ENCODE measurements around the gene SLC39A11. TPM values are rescaled to one million over a fixed set of nuclear protein-coding genes. Genes with fewer than 3 reads are reported as not detected.

The SLC39A11 gene
- total RNA-seq, 1 donor from 2014 or later = 5.5 TPM

DNA sequence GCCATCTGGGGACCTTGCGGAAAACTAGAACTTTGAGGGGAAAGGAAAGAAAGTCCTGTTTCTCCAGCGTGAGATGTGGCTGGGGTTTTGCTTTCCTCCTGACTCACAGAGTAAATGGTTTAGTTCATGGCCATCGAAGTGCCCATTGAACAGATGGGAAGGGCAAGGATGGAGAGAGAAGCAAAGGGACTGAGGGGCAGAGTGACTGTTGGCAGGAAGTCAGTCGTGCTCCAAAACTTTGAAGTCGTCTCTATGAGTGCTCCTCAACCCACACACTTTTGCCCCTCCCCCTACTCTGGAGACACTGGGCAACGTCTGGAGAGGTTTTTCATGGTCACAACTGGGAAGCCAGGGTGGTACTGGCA, 476.9 kb downstream of the SLC39A11 start:
- no peaks in the 10 kb centered on the region for H3K9me3 ChIP-seq (ENCODE audit: low read depth)
- H4K20me1 ChIP-seq (ENCODE audit: low read depth) = no peaks in the 10 kb centered on the region
- peaks cover 9% of the 10 kb centered on the region for H3F3A ChIP-seq (ENCODE audit: low read depth)
- H3K36me3 ChIP-seq = no peaks in the 10 kb centered on the region
- H3K27me3 Mint-ChIP-seq (ENCODE audit: insufficient read depth, low read depth) = peaks cover 10% of the 10 kb centered on the region
- DNase-seq (ENCODE audit: low spot score) = no peak
- peak overlapping the region; percentile 75 for H2AFZ ChIP-seq (replicated peaks)
- H3K27me3 ChIP-seq = no peaks in the 10 kb centered on the region
- no peak overlapping the region for H3K27ac Mint-ChIP-seq
- no peaks in the 10 kb centered on the region for H3K9me3 Mint-ChIP-seq
- H3K4me2 ChIP-seq = peak overlapping the region; percentile 77
- H3K4me1 ChIP-seq = peaks cover 23% of the 10 kb centered on the region
- H3K4me1 Mint-ChIP-seq = peaks cover 31% of the 10 kb centered on the region
- no peak overlapping the region for H3K27ac ChIP-seq
- H3K4me3 ChIP-seq = peak overlapping the region; percentile 32
- no peaks in the 10 kb centered on the region for H3K36me3 Mint-ChIP-seq
- H3K9ac ChIP-seq = no peak overlapping the region
- no peak for TF ChIP-seq EZH2phosphoT487 (IDR thresholded peaks at IDR 0.05)
- TF ChIP-seq, protein P1, sequence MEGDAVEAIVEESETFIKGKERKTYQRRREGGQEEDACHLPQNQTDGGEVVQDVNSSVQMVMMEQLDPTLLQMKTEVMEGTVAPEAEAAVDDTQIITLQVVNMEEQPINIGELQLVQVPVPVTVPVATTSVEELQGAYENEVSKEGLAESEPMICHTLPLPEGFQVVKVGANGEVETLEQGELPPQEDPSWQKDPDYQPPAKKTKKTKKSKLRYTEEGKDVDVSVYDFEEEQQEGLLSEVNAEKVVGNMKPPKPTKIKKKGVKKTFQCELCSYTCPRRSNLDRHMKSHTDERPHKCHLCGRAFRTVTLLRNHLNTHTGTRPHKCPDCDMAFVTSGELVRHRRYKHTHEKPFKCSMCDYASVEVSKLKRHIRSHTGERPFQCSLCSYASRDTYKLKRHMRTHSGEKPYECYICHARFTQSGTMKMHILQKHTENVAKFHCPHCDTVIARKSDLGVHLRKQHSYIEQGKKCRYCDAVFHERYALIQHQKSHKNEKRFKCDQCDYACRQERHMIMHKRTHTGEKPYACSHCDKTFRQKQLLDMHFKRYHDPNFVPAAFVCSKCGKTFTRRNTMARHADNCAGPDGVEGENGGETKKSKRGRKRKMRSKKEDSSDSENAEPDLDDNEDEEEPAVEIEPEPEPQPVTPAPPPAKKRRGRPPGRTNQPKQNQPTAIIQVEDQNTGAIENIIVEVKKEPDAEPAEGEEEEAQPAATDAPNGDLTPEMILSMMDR (IDR thresholded peaks at IDR 0.05) = no peak
- TF ChIP-seq EZH2 (IDR thresholded peaks at IDR 0.05) = no peak
- no peaks in the 10 kb centered on the region for H3K79me2 ChIP-seq (ENCODE audit: low read depth)
- H3K4me3 Mint-ChIP-seq = peak overlapping the region; percentile 64

DNA sequence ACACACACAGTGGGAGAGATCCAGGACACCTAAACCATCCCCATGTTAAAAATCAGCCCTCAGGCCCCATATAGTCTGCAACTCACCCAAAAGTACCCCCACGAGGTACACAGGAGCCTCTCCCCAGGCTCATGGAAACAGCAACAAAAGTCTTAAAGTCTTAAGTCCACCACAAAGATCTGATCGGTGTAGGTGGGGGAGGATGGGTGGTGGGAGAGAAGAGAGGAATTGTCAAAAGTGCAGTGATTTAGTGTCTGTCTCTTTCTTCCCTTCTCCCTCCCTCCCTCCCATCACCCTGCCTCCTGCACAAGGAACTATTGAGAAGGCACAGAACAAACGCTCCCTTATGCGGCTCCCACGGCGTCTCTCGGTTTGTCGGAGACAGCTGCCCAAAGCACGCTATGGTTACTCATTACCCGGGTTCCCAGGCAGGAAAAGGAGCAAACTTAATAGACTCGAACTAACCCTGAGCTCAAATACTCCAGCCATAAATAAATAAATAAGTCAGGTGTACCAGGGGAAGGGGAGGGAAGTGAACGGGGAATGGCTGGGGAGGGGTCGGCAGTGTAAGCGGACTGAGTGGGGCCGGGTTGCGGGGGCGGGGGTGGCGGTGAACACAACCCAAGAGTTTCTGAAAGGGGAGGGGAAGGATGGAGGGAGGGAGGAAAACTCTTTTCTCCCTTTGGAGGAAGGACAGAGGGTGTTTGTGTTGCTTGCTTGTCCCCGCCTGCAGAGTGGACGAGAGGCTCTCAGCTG, 477.4 kb downstream of the SLC39A11 start:
- Mint-ChIP-seq H3K4me1 (peaks cover 31% of the 10 kb centered on the region), H3K27ac (no peak overlapping the region), H3K4me3 (peak overlapping the region; percentile 64), H3K9me3 (no peaks in the 10 kb centered on the region), H3K36me3 (no peaks in the 10 kb centered on the region), H3K27me3 (ENCODE audit: insufficient read depth, low read depth) (peaks cover 10% of the 10 kb centered on the region)
- H3K79me2 ChIP-seq (ENCODE audit: low read depth) = no peaks in the 10 kb centered on the region
- peak; percentile 66 for DNase-seq (ENCODE audit: low spot score)
- no peak overlapping the region for H3K9ac ChIP-seq
- H3F3A ChIP-seq (ENCODE audit: low read depth) = peaks cover 9% of the 10 kb centered on the region
- H3K27ac ChIP-seq = peak overlapping the region; percentile 24
- H4K20me1 ChIP-seq (ENCODE audit: low read depth) = no peaks in the 10 kb centered on the region
- no peaks in the 10 kb centered on the region for H3K27me3 ChIP-seq
- no peaks in the 10 kb centered on the region for H3K36me3 ChIP-seq
- peak overlapping the region; percentile 75 for H2AFZ ChIP-seq (replicated peaks)
- peak overlapping the region; percentile 32 for H3K4me3 ChIP-seq
- peak overlapping the region; percentile 77 for H3K4me2 ChIP-seq
- peaks cover 23% of the 10 kb centered on the region for H3K4me1 ChIP-seq
- no peak for TF ChIP-seq EZH2 (IDR thresholded peaks at IDR 0.05)
- TF ChIP-seq, protein P1 (IDR thresholded peaks at IDR 0.05) = no peak
- no peak for TF ChIP-seq EZH2phosphoT487 (IDR thresholded peaks at IDR 0.05)
- no peaks in the 10 kb centered on the region for H3K9me3 ChIP-seq (ENCODE audit: low read depth)

DNA sequence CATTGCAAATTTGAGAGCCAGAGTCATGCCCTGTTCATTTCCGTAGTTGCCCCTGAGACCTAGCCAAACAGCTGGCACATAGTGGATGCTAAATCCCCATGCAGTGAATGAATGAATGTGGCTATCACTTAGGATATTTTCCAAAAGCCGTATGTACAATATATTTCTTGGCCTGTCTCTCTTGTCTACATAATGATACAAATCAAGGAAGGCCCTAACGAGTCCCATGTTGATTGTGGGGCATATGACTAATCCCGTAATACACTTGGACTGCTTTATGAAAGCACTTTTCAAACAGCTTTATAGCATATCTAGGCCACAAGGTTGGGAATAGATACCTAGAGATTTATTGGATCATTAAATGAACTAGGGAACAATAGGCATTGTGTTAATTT, 478.0 kb downstream of the SLC39A11 start:
- Histone ChIP-seq H4K20me1 (ENCODE audit: low read depth) (no peaks in the 10 kb centered on the region), H3K79me2 (ENCODE audit: low read depth) (no peaks in the 10 kb centered on the region), H3K36me3 (no peaks in the 10 kb centered on the region), H3K27me3 (no peaks in the 10 kb centered on the region), H3K4me1 (peaks cover 23% of the 10 kb centered on the region), H3K4me3 (no peak overlapping the region), H3K9ac (no peak overlapping the region), H3K27ac (no peak overlapping the region), H3K4me2 (peak overlapping the region; percentile 77), H3F3A (ENCODE audit: low read depth) (peaks cover 9% of the 10 kb centered on the region), H3K9me3 (ENCODE audit: low read depth) (no peaks in the 10 kb centered on the region), H2AFZ (replicated peaks) (no peak overlapping the region)
- no peaks in the 10 kb centered on the region for H3K36me3 Mint-ChIP-seq
- no peak overlapping the region for H3K4me3 Mint-ChIP-seq
- no peak for TF ChIP-seq EZH2 (IDR thresholded peaks at IDR 0.05)
- TF ChIP-seq, protein P1 (IDR thresholded peaks at IDR 0.05) = no peak
- TF ChIP-seq EZH2phosphoT487 (IDR thresholded peaks at IDR 0.05) = no peak
- H3K27me3 Mint-ChIP-seq (ENCODE audit: insufficient read depth, low read depth) = peaks cover 10% of the 10 kb centered on the region
- no peak overlapping the region for H3K27ac Mint-ChIP-seq
- H3K4me1 Mint-ChIP-seq = peaks cover 31% of the 10 kb centered on the region
- no peaks in the 10 kb centered on the region for H3K9me3 Mint-ChIP-seq
- DNase-seq (ENCODE audit: low spot score) = no peak
